ENCODE data around the gene STPG1.

DNA sequence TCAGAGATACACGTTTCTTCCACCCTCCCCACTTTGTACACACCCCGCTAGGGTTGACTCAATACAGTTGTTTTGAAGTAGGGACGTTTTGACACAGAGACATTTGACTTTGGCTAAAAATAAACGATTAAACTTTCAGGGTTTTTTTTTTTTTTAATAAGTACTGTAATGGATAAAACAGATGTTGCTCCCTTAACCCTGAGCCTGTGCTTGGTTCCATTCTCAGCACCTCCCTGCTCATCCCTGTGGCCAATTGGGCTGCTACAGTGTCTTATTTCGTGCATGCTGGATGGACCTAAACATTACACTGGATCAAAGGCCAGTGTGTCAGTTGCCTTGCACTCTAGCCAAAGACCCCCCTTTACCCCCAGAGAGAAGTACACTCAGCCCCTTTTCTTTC, 77.5 kb downstream of the STPG1 start:
- TF ChIP-seq, protein P1, sequence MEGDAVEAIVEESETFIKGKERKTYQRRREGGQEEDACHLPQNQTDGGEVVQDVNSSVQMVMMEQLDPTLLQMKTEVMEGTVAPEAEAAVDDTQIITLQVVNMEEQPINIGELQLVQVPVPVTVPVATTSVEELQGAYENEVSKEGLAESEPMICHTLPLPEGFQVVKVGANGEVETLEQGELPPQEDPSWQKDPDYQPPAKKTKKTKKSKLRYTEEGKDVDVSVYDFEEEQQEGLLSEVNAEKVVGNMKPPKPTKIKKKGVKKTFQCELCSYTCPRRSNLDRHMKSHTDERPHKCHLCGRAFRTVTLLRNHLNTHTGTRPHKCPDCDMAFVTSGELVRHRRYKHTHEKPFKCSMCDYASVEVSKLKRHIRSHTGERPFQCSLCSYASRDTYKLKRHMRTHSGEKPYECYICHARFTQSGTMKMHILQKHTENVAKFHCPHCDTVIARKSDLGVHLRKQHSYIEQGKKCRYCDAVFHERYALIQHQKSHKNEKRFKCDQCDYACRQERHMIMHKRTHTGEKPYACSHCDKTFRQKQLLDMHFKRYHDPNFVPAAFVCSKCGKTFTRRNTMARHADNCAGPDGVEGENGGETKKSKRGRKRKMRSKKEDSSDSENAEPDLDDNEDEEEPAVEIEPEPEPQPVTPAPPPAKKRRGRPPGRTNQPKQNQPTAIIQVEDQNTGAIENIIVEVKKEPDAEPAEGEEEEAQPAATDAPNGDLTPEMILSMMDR (IDR thresholded peaks at IDR 0.05) = no peak
- TF ChIP-seq POLR2A (IDR thresholded peaks at IDR 0.05) = no peak
- no peak for TF ChIP-seq POLR2AphosphoS5 (IDR thresholded peaks at IDR 0.05)

Measured in stomach (tissue), 4 donors.